Astrocyte (in vitro differentiated cells and primary cell): ENCODE results near the gene VASP. TPM values are rescaled to one million over a fixed set of nuclear protein-coding genes. Genes with fewer than 3 reads are reported as not detected.

Experiments used
- DNase-seq: peaks from one replicate; pipeline ENCODE4 v3.0.0-alpha.2; 2010; ENCODE audit warnings: low read depth
- FAIRE-seq: peaks from 2 replicates; lab custom pipeline; 2011; peaks lifted over from hg19 to GRCh38; lab: Jason Lieb, UNC
- H2AFZ ChIP-seq: 2 replicates; pipeline ENCODE4 v1.6.0; 2012; ENCODE audit warnings: low read depth, low read length, inconsistent platforms
- H3K27ac ChIP-seq: 2 replicates; pipeline ENCODE4 v1.5.1; 2011; ENCODE audit warnings: low read depth, low read length, inconsistent platforms
- H3K27me3 ChIP-seq: 2 replicates; pipeline ENCODE4 v1.6.0; 2011; ENCODE audit warnings: low read length, inconsistent platforms; ENCODE audit not compliant: insufficient read depth
- H3K36me3 ChIP-seq: 2 replicates; pipeline ENCODE4 v1.5.1; 2011; ENCODE audit warnings: low read length, inconsistent platforms; ENCODE audit not compliant: insufficient read depth
- H3K4me1 ChIP-seq: 2 replicates; pipeline ENCODE4 v1.5.1; 2011; ENCODE audit warnings: low read length, inconsistent platforms; ENCODE audit not compliant: insufficient read depth
- H3K4me2 ChIP-seq: 2 replicates; pipeline ENCODE4 v1.6.0; 2012; ENCODE audit warnings: low read length, inconsistent platforms
- H3K4me3 ChIP-seq: 2 replicates; pipeline ENCODE4 v1.5.1; 2011; ENCODE audit warnings: low read depth, mild to moderate bottlenecking, low read length, inconsistent platforms; ENCODE audit not compliant: insufficient read depth
- H3K79me2 ChIP-seq: 2 replicates; pipeline ENCODE4 v1.6.0; 2012; ENCODE audit warnings: mild to moderate bottlenecking, low read length, inconsistent platforms; ENCODE audit not compliant: insufficient read depth
- H3K9ac ChIP-seq: 2 replicates; pipeline ENCODE4 v1.6.0; 2012; ENCODE audit warnings: mild to moderate bottlenecking, low read length, inconsistent platforms
- H3K9me3 ChIP-seq: 2 replicates; pipeline ENCODE4 v1.5.1; 2012; ENCODE audit warnings: low read depth, mild to moderate bottlenecking, low read length, inconsistent platforms; ENCODE audit not compliant: insufficient read depth
- H4K20me1 ChIP-seq: 2 replicates; pipeline ENCODE4 v1.6.0; 2012; ENCODE audit warnings: low read length, inconsistent platforms; ENCODE audit not compliant: insufficient read depth
- H3K27ac Mint-ChIP-seq: one replicate; pipeline ENCODE4 v1.8.0; 2021; ENCODE audit warnings: mild to moderate bottlenecking, mixed read lengths; ENCODE audit not compliant: unreplicated experiment
- H3K27me3 Mint-ChIP-seq: one replicate; pipeline ENCODE4 v1.8.0; 2021; ENCODE audit warnings: low read depth, mixed read lengths; ENCODE audit not compliant: unreplicated experiment
- H3K36me3 Mint-ChIP-seq: one replicate; pipeline ENCODE4 v1.8.0; 2021; ENCODE audit warnings: low read depth, mixed read lengths; ENCODE audit not compliant: unreplicated experiment
- H3K4me1 Mint-ChIP-seq: one replicate; pipeline ENCODE4 v1.8.0; 2021; ENCODE audit warnings: low read depth, mixed read lengths; ENCODE audit not compliant: unreplicated experiment
- H3K4me3 Mint-ChIP-seq: one replicate; pipeline ENCODE4 v1.8.0; 2021; ENCODE audit warnings: mild to moderate bottlenecking, moderate library complexity, mixed read lengths; ENCODE audit not compliant: unreplicated experiment
- H3K9me3 Mint-ChIP-seq: one replicate; pipeline ENCODE4 v1.8.0; 2021; ENCODE audit warnings: mild to moderate bottlenecking, mixed read lengths; ENCODE audit not compliant: unreplicated experiment
- CTCF ChIP-seq: IDR thresholded peaks from 2 replicates; pipeline ENCODE4 v1.5.1; 2011; ENCODE audit warnings: low read depth, mild to moderate bottlenecking, inconsistent platforms, low read length, moderate library complexity; ENCODE audit not compliant: insufficient read depth
- EZH2 ChIP-seq: IDR thresholded peaks from 2 replicates; pipeline ENCODE4 v1.6.1; 2012; ENCODE audit warnings: mild to moderate bottlenecking, low read length, inconsistent platforms; ENCODE audit not compliant: insufficient read depth
- total RNA-seq: library from RNA; stranded (reverse); gene quantifications from 2 replicates; pipeline ENCODE4 v1.2.1, GENCODE V29; 2021

The VASP gene
- total RNA-seq, 1 donor from 2014 or later: 222 TPM

GRCh38 chr19:45498411-45499195 lies 8.7 kb upstream of the VASP start, which contains the start of gene PPM1N:
Gene PPM1N, plus strand, starts transcription at chr19:45498443. Its CDS starts 30 bp downstream, at chr19:45498473.
- peak within 1 kb of the TSS; percentile 91 for H3K27ac Mint-ChIP-seq
- H3K4me1 Mint-ChIP-seq: no peaks in the 10 kb centered on the region
- Histone ChIP-seq H3K9me3 (no peaks in the 10 kb centered on the region), H2AFZ (peak within 1 kb of the TSS; percentile 73), H3K27ac (no peak within 1 kb of the TSS), H3K36me3 (no peaks in the 10 kb centered on the region), H3K9ac (peak within 1 kb of the TSS; percentile 56), H3K4me1 (peaks cover 11% of the 10 kb centered on the region), H4K20me1 (peaks cover 12% of the 10 kb centered on the region), H3K4me3 (peak within 1 kb of the TSS; percentile 44), H3K27me3 (peaks cover 13% of the 10 kb centered on the region), H3K4me2 (peak within 1 kb of the TSS; percentile 99), H3K79me2 (no peaks in the 10 kb centered on the region)
- TF ChIP-seq CTCF (no peak), EZH2 (peak; percentile 37)
- H3K27me3 Mint-ChIP-seq: peaks cover 24% of the 10 kb centered on the region
- DNase-seq: no peak
- peaks cover 3% of the 10 kb centered on the region for H3K36me3 Mint-ChIP-seq
- H3K4me3 Mint-ChIP-seq: peak within 1 kb of the TSS; percentile 81
- peaks cover 2% of the 10 kb centered on the region for H3K9me3 Mint-ChIP-seq
- no peak for FAIRE-seq

- Histone ChIP-seq H3K27me3 (peaks cover 13% of the 10 kb centered on the region), H3K36me3 (no peaks in the 10 kb centered on the region), H3K4me1 (peaks cover 11% of the 10 kb centered on the region), H3K4me3 (peak overlapping the region; percentile 28), H4K20me1 (peaks cover 12% of the 10 kb centered on the region), H3K4me2 (peak overlapping the region; percentile 77), H3K79me2 (no peaks in the 10 kb centered on the region), H3K27ac (no peak overlapping the region), H3K9me3 (no peaks in the 10 kb centered on the region), H2AFZ (peak overlapping the region; percentile 73), H3K9ac (no peak overlapping the region)
- peak overlapping the region; percentile 51 for H3K4me3 Mint-ChIP-seq
- no peak for DNase-seq
- H3K4me1 Mint-ChIP-seq: no peaks in the 10 kb centered on the region
- TF ChIP-seq EZH2 (no peak), CTCF (no peak)
- H3K36me3 Mint-ChIP-seq: peaks cover 3% of the 10 kb centered on the region
- H3K9me3 Mint-ChIP-seq: peaks cover 2% of the 10 kb centered on the region
- H3K27me3 Mint-ChIP-seq: peaks cover 24% of the 10 kb centered on the region
- no peak overlapping the region for H3K27ac Mint-ChIP-seq
- FAIRE-seq: no peak
Observed at GRCh38 chr19:45499196-45500180, 7.8 kb upstream of the VASP start.
